ENCODE results near the gene NSUN2.
A peak's percentile ranks its signal among the peaks of the same experiment; 100 is the strongest.

NSUN2 gene

DNA sequence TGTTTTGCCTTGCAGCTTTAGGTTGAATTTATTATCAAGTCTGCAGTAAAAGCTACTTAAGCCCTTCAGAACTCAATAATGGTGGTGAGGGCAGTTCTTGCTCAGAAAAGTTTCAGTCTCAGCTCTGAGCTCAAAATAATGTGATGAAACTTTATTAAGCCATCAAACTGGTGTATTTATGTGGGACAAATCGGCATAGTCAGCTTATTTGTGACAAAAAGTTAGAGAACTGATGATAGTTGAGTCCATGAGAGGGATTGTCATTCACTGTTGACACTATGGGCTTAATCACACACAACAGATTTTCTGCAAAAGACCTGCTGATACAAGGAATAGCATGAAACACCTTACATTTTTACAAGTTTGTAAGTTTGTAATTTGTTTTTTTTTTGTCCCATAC lies 9.8 kb upstream of the NSUN2 start:
- DNase-seq, result no peak

DNA sequence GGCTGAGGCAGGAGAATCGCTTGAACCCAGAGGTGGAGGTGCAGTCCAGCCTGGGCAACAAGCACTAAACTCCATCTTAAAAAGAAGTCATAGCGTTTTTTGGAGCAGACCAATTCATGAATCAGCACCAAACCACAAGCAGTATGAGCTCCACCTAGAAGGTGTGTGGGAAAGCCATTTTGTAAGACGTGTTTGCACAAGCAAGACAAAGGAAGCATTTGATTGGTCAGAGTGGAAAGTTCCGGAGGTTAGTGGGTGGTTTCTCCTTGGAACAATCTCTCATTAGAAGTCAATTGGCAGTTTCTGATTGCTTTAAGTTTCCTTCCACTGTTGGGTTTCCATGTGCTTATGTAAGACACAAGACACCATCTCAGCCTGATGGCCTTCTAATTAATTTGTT lies 5.4 kb upstream of the NSUN2 start:
- no peak for DNase-seq

DNA sequence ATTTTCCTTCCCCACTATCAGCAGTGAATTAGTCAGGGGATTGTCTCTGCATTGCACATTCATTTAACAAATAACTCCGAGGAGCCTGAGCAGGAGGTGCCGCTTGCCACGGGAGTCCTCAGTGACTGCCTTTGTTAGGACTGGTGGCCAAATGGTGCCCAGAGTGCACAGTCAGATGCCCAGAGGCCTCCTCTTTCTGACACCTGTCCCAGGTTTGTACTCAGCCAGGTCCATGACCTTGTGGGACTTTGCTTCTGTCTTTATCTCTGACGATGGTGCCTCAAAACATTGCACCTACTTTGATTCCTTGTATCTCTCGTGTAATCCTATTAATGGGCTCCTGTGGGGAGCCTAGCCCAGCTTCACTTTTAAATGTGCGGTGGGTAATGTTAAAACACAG lies 4.7 kb upstream of the NSUN2 start:
- no peak for DNase-seq

DNA sequence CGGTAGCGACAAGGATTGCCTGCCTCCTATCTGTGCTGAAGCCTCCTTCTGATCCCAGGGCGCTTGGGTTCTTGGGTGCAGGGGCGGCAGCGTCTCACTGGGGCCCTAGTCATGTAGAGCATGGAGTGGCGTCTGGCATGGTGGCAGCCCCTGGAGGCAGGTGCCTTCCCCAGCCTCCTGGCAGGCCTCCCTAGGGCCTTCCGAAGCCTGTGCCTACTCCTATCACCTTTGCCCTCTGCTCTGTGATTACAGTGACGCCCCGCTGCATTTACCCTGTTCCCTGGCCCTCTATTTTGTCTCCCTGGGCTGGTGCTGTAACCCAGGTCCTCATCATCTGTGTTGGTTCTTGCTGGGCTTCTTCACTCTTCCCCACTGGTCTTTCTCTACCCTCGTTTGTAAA lies 4.2 kb upstream of the NSUN2 start:
- DNase-seq, result no peak

DNA sequence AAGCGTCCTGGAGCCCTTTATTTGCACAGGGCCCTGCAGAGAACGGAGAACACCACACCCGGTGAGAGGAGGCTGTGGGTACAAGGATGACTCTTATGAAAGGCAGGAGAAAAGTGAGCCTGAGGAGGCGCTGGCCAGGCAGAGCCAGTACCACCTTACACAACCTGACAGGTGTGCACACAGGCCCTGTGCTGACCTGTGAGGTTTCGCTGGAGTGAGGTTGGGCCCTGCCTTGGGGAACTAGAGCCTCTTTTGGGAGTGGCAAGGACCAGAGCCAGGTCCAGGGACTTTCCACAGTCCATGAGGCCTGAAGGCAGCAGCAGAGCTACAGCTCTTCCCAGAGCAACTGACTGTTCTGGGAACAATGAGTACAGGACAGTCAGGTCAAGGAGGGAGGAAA lies 3.4 kb upstream of the NSUN2 start:
- DNase-seq, result no peak

DNA sequence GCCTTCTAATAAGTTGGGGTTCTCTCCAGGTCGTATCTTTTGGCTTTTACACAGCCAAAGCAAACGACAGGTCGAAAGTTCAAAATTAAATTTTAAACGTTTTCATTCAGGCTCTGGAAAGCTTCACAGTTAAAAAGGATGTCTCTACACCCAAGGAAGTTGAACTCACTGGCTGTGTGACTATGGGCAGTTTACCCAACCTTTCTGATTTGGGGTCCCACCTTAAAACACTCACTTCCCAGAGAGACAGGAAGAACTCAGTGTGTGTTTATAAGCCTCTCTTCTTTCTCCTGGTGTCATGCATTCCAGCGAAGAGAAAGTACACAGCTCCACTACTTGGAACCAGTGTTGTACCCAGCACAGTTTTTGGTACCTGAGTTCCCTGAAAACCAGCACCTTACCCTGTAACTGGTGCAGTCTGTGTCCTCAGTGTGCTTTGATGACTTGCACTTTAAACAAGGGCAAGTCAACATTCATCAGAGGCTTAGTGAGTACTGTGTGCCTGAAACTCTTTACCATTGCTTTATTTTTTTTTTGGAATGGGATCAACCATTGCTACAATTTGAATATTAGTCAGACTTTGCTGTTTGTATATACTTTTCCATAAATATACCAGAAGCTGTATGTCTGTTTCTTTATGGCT lies 2.1 kb upstream of the NSUN2 start:
- no peak for DNase-seq

DNA sequence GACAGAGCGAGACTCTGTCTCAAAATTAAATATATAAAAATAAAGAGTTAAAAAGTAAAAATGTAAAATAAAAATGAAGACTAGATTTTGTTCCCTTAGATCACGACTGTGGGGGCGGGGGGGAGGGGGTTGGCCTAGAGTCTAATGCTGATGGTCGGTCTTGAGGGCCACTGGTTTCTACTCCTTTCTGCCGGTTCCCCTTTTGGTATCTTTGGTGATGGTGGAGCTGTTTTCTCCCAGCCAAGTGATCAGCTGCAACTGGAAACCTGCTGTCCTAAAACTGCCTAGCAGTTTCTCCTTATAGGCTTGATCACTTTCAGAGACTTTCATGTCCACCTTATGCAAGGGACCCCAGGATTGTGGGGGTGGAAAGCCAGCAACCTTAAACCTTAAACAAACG lies 1.5 kb upstream of the NSUN2 start:
- no peak for DNase-seq

DNA sequence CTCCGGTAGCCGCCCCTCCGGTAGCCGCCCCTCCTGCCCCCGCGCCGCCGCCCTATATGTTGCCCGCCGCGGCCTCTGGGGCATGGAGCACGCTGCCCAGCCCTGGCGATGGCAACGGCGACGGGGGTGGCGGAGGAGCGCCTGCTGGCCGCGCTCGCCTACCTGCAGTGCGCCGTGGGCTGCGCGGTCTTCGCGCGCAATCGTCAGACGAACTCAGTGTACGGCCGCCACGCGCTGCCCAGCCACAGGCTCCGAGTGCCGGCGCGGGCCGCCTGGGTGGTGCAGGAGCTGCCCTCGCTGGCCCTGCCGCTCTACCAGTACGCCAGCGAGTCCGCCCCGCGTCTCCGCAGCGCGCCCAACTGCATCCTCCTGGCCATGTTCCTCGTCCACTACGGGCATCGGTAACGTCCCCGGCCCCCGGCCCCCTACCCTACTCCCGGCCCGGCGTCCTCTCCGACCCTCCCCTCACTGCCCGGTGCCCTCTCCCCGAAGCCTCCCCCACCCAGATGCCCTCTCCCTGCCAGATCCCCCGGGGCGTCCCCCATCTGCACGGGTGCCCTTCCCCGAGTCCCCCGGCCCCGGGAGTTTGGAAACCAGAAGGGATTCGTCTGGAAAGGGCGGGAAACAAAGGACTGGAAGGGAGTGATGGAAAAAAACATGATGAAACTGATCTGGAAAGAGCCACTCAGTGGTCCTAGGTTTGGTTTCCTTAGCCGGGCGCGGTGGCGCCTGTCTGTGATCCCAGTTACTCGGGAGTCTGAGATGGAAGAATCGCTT lies 813 bp upstream of the NSUN2 start:
- DNase-seq, result peak; percentile 44

DNA sequence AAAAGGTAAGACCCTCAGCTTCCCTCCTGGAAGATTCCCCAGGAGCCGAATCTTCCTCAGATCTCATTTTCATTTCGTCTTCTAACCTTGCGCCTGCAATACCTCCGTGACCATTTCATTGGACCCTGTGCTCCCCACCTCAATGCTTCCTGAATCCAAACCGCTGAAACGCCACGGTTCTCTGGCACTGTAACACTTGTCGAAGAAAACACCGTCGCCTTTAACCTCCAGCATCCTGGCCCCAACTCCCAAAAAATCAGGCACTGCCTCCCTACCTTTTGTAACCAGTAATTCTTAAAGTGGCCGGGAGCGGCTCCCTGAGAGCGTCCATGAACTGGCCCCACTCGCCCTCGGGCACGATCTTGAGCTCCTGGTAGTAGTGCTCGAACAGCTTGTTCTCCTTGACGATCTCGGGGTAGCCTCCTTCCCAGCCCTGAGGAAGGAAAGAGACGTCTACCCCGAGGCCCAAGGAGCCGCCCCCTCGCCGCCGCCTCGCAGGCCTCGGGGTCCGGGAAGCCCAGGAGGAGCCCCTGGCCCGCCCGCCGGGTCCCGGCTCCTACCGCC lies 438 bp downstream of the NSUN2 start:
- no peak for DNase-seq

DNA sequence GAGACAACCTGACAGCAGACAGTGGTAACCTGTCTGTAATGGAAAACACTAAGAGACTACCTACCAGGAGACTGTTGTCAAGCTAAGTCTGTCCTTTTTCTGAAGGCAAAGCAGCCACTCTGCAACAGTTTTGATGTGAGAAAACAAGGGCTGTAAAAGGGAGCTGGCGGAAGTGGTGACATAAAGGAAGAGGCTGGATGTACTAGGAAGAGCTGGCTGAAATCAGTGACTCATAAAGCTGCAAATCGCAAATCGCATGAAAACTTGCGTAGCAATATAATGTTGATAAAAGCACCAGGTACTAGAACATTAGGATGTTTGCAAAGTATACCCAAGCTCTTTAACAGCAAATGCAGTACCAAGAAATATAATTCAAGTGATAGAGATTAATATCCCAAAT lies 1.4 kb downstream of the NSUN2 start:
- no peak for DNase-seq

DNA sequence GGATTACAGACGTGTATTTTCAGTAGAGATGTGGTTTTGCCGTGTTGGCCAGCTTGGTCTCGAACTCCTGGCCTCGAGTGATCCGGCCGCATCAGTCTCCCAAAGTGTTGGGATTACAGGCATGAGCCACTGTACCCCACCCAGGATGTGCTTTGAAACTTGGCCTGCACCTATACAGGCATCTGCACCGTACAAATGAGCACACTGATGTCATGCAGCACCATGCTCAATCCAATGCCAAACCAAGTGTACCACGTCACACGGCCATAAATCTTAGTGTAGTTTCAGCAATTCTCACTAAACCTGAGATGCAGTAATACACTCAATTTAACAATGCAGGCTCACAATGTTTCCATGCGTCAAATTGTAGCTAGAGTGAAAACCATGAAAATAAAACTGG lies 6.3 kb downstream of the NSUN2 start:
- no peak for DNase-seq

DNA sequence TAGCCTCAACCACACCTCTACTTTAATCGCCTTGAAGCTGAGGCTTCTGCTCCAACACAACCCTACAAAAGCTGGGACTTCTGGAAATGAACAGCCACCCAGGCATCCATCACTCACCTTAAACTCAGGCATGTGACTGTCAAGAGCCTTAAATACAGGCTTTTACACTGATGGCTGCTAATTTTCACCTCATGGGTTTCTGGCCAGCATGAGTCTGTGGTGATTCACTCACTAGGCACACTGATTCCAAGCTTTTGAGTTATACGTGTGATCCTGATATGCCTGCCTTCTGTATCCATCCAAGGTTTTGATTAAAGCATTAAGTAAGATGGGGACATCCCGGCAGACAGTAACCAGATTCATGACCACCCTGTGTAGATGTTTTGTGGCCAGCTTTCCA lies 8.9 kb downstream of the NSUN2 start:
- no peak for DNase-seq

DNA sequence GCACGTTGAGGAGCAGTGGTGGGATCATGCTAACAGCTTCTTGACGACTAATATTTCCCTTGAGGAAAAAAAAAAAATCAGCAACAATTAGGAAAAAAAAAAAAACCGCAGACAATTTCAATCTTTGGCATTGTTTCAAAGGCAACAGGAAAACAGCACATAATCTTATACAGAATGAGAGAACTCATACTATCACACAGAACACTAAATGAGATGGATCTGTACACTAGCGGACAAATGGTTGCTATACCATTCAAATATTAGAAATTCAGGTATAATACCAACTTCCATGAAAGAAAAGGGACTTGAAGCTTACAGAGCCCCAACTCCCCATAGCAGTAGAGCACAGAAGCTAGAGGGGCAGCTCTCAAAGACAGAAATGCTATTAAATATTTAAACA lies 9.6 kb downstream of the NSUN2 start:
- no peak for DNase-seq

DNA sequence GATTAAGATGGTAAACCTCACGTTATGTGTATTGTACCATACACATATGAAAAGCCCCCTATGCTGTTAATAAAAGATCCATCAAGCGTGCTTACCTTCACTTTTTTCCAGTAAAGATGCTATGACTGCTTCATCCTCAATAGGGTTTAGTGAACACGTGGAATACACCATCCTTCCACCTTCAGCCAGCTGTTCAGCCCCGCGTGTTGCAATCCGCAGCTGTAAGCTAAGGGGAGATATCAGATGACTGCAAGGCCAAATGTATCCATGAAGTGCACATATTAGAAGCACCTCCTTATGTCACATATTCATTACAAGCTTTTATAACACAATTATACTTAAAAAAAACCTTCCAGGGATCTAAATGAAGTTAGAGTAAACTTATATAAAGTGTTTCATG lies 16.2 kb downstream of the NSUN2 start:
- no peak for DNase-seq

DNA sequence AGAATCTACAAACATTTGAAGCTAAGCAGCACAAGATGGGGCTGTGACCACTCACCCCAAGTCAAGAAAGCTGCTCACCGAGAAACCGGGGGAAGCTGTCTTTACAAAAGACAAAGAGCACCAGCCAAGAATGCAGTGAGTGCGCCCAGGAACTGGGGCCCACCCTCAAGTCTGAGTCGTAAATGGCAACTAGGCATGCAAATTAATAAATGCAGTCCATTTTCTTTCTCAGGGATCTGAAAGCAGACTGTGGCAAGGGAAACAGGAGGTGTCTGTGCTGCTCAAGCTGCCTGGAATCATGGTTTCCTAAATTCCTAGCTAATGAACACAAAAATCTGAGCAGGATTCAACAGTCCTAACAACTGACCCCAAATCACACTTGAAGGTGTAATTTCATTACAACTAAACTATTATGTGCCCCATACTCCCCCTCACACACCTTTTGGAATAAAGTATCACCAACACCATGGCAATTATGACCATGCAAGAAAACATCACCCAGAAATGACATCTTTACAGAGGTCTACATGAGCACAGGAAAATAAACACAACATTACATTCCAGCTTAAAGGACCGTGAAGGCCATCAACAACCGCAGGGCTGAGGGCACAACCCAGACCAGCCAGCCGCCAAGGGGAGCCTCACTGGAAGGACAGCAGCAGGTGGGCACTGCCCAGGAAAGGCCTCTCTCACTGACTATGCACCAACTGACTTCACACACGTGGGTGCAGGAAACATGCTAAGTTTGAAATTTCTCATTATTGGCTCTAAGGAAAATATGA lies 17.6 kb downstream of the NSUN2 start:
- no peak for DNase-seq

DNA sequence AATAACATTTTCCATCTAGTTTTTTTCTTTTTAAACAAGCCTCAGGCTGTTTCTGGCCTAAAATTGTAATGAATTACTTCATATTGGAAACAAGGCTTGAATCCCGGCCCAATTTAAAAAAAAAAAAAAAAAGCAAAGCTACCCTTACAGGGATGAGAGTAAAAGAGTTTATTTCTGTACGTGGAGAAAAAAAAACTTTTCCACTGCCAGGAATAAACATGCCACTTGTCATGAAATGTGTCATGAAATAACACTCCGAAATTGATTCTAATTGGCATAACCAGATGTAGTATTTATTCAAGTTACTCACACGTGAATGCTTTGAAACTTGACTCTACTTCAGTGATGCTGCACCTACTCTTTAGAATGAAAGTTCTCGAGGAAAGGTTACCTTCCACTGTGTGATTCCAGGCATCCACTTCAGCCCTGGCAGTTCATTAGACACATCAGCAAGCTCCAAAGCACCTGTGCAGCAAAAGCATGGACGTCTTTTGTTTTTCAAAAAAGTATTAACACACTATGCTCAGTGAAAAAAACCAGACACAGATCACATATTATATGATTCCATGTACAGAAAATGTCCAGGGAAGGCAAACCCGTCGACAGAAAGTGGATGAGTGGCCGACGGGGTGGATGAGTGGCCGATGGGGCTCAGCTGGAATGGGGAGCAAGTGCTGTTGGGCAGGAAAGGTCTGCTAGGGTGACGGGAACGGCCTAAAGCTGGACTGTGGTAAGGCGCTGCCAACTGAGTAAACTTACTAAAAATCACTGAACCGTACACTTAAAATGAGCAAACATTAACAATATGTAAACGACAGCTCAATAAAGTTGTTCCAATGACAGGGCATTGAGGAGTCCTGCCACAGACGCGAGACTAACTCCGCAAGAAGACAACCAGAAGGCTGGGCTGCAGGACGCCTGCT lies 21.2 kb downstream of the NSUN2 start:
- no peak for DNase-seq

DNA sequence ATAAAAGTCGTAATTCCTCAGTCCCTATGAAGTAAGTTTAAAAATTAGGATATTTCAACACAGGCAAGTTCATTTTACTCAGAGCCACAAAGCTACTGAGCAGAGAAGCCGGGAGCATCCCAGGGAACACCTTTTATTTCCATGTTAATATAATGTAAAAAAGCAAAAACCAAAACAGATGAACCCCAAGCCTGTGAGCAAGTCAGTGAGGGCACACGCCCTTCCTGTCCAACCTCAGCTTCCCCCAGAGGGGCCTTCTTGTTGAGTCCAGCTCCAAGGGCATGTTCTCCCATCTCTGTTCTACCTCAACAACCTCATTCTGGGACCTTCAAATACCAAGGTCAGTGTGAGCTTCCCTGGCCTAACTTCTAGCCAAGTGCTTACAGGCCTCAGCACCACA lies 24.8 kb downstream of the NSUN2 start:
- DNase-seq, result no peak

DNA sequence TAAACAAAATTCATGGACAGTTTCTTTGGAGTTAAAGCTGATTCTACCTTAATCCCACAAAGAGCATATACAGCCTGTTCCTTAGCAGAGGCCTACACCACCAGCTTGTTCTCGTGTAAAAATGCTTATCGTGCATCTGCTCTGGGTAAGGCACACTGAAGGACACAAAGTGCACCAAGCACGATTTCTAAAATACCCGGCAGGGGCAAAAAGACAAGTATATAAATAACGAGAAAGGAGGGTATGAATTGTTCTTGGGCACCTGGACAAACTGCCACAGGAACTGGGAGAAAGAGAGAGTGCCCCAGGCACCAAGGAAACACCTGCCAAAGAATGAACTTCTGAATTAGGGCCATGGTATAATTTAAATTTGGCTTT lies 25.3 kb downstream of the NSUN2 start:
- DNase-seq, result no peak

DNA sequence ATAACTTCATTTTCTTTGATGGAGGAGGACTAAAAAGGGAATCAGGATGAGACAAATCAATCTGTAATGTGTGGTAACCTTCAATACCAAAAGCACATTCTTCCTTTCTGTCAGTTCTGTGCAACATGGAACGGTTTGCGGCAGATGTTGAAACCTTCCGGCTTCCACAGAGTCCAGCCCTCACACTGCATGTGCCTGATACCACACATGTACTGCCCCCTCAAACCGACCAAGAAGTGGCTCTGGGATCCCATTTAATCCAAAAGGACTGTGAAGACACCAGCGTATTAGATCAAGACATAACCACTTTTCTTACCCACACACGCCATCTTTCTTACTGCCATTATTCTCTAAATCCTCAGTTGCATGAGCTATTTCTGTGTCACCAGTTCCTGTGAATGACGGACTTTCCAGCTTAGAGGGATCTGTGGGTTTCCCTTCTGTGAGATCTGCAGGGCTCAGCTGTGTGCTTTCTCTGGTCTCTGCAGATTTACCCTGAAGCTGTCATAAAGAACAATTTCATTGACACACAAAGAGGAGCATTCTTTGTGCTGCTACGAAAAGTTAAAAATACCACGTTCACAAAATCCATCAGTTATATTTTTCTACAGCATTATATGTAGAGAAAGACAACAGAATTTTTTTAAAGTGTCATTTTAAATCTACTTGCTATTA lies 25.8 kb downstream of the NSUN2 start:
- no peak for DNase-seq

DNA sequence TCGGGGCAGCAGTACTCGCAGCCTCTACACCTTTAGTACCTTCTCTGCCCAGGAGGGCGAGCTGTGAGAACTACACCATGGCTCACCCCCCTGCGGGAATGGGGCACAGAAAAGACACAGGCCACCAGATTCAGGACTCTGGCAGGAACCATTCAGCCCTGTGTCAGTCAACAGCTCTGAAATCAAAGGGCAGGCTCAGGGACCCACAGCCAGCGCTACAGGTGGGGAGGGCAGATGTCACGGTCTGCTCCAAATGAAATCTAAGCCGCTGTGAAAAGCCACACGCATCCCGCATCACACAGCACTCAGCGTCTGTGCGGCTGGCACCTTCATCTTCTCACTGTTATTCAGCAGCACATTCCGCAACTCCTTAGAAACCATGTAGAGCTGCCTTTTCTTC lies 27.9 kb downstream of the NSUN2 start:
- no peak for DNase-seq

DNA sequence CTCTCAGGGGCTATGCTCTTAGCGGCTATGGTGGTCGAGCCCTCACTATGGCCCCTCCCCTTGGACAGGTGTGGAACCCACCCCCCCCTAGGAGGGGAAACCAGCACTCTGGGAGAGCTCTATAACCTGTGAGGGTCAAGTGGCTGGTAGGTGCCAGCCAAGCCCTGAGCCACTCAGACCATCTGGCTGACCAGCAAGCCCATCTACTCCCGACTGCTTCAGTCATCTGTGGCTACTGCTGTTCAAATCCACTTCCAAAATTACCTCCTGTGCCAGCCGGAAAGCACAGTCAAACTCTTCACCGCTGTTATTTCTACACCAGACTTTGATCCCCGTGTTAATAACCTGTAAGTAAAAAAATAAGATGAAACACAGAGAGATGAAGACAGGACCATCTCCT lies 28.5 kb downstream of the NSUN2 start:
- DNase-seq, result no peak

DNA sequence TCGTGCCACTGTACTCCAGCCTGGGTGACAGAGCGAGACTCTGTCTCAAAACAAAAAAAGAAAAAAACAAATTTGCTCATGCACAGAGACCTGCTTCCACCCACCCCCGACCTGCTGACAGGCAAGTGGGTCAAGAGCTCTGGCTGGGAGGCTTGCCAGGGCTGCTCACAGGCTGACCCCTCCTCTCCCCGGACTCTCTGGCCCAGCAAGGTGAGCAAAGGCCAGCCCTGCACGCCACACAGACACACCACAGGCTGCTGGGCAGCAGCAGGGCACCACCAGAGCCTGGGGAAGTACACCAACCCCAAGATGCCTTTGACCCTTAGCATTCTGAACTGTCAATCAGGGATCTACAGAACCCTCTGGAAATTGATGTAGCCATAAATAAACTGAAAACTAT lies 29.2 kb downstream of the NSUN2 start:
- no peak for DNase-seq
